ENCODE data around the gene GID8.

GID8 gene

DNA sequence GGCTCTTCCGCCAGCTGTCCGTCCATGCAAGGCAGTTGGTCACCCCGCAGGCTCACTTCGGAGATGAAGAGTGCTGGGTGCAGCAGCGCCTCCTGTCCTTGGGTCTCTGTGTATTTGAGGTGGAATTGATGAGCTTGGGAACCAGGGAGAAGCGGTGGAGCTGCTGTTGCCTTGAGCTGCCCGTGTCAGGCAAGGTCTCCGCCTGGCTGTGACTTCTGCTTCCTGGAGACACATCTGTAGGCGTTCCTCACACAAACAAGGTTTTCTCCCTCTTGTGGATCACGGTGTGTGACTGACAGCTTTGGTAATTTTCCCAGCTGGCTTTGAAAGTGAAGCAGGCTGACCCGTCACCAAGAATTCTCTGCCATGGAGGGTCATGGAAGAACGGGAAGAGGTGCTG is 12.0 kb downstream of the GID8 start:
- Histone ChIP-seq H3K4me1 (ENCODE audit: insufficient read depth, low read length) (peaks cover 22% of the 10 kb centered on the region), H3K27me3 (ENCODE audit: control insufficient read depth in 1 of 2, insufficient read depth in 2 of 2, low read length in 2 of 2) (no peaks in the 10 kb centered on the region), H3K27ac (ENCODE audit: low read depth, low read length) (no peak overlapping the region), H3K9me3 (ENCODE audit: low read length) (no peaks in the 10 kb centered on the region), H3K9ac (ENCODE audit: low read length) (no peak overlapping the region), H3K4me3 (ENCODE audit: low read depth in 1 of 2, low read length in 2 of 2) (no peak overlapping the region), H3K36me3 (ENCODE audit: insufficient read depth, low read length) (peaks cover 46% of the 10 kb centered on the region)

DNA sequence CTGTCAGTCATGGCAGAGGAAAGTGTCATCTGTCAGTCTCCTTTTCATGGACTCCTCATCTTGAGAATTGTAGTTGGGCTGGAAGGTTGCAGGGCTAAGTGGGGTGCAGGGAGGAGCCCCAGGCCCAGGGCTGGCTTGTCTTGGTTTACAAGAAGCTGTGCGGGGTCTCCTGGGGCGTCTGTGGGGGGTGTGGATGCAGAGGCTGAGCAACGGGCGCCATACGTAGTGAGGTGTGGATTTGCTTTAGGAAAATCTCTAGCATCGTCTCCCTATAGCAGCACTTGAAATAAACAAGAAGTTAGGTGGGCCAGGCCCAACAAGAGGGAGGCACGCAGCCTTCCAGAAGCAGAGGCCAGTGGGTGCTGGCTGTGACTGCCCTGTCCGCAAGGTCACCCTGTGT is 12.8 kb downstream of the GID8 start:
- Histone ChIP-seq H3K9me3 (ENCODE audit: low read length) (no peaks in the 10 kb centered on the region), H3K27me3 (ENCODE audit: control insufficient read depth in 1 of 2, insufficient read depth in 2 of 2, low read length in 2 of 2) (no peaks in the 10 kb centered on the region), H3K27ac (ENCODE audit: low read depth, low read length) (no peak overlapping the region), H3K4me3 (ENCODE audit: low read depth in 1 of 2, low read length in 2 of 2) (no peak overlapping the region), H3K9ac (ENCODE audit: low read length) (no peak overlapping the region), H3K4me1 (ENCODE audit: insufficient read depth, low read length) (peaks cover 22% of the 10 kb centered on the region), H3K36me3 (ENCODE audit: insufficient read depth, low read length) (peaks cover 38% of the 10 kb centered on the region)

DNA sequence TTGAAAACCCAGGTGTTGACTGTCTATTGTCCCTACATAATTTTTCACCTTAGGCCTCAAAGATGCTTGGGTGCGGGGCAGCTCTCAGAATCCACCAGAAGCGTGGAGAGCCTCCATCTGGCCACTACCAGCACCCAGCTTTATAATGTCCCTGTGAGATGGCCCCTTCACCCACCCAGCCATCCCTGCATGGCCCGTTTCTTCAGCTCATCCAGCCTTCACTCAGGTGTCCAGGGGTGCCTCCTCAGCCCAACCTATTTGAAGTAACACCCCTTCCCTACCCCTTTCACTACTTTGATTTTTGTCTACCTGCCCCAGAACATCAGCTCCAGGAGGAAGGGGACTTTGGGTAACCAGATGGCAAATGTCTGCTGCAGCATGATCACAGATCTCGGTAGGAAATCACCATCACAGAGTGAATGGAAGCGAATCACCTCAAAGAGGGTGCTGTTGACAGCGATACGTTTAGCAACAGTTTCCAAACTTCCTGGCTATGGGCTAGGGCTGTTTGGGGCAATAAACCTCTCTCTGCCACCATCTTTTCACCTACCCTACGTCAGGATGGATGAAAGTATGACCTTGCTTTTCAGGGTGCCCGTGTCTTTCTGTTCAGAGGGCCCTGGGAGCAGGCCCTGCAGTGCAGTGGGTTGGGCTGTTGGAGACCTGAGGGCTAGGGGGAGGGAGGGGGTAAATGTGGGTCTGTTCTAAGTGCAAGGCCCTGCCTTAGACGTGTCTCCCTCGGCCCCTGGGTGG is 13.4 kb downstream of the GID8 start:
- H3K9me3 ChIP-seq (ENCODE audit: low read length) = no peaks in the 10 kb centered on the region
- H3K4me1 ChIP-seq (ENCODE audit: insufficient read depth, low read length) = peaks cover 22% of the 10 kb centered on the region
- H3K36me3 ChIP-seq (ENCODE audit: insufficient read depth, low read length) = peaks cover 32% of the 10 kb centered on the region
- no peak overlapping the region for H3K27ac ChIP-seq (ENCODE audit: low read depth, low read length)
- no peak overlapping the region for H3K4me3 ChIP-seq (ENCODE audit: low read depth in 1 of 2, low read length in 2 of 2)
- no peak overlapping the region for H3K9ac ChIP-seq (ENCODE audit: low read length)
- no peaks in the 10 kb centered on the region for H3K27me3 ChIP-seq (ENCODE audit: control insufficient read depth in 1 of 2, insufficient read depth in 2 of 2, low read length in 2 of 2)

DNA sequence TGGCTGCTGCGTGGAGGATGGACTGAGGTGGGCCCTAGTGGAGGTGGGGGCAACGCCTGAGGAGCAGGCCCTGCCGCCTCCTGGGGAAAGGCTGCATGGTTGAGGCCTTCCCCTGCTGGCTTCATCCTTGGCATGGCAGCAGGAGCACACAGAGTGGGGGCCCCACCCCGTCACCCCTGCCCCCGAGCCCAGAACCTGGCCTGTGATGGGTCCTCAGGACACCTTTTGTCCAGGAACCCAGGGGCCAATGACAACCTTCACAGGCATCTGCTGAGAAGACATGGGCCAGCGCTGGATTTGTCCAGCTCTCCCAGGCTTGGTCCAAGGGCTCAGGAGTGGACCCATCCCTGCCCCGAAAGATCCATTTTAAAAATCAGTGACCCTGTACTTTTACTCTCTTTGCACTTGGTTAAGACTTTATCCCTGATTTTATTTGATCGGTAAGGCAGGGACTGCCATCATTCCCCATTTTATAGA is 14.0 kb downstream of the GID8 start:
- Histone ChIP-seq H3K27ac (ENCODE audit: low read depth, low read length) (peak overlapping the region; percentile 42), H3K4me3 (ENCODE audit: low read depth in 1 of 2, low read length in 2 of 2) (peak overlapping the region; percentile 26 to 35), H3K27me3 (ENCODE audit: control insufficient read depth in 1 of 2, insufficient read depth in 2 of 2, low read length in 2 of 2) (no peaks in the 10 kb centered on the region), H3K4me1 (ENCODE audit: insufficient read depth, low read length) (peaks cover 22% of the 10 kb centered on the region), H3K9me3 (ENCODE audit: low read length) (no peaks in the 10 kb centered on the region), H3K9ac (ENCODE audit: low read length) (peak overlapping the region; percentile 9), H3K36me3 (ENCODE audit: insufficient read depth, low read length) (peaks cover 26% of the 10 kb centered on the region)

DNA sequence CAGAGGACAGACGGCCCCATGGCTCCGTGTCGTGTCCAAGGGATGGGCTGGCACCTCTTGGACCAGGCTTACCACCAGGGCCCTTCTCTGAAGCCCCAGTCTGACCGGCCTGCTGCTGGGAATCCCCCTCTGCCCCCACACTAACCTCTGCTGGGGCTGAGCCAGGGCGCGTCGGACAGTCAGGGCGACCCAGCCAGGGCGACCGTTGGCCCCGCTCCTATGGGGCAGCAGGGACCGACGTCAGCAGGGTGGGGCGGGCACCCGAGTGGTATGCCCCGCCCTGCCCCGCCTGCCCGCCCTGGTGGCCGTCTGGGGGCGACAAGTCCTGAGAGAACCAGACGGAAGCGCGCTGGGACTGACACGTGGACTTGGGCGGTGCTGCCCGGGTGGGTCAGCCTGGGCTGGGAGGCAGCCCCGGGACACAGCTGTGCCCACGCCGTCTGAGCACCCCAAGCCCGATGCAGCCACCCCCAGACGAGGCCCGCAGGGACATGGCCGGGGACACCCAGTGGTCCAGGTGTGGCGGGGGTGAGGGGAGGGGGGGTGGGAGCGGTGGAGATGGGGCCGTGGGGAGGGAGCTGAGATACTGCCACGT is 14.5 kb downstream of the GID8 start, which contains the start of gene SLC17A9:
Gene SLC17A9 (plus strand): TSS at position 337 of the 595 bp plus-strand sequence. CDS start 122 bp downstream, at position 459.
- Histone ChIP-seq H3K36me3 (ENCODE audit: insufficient read depth, low read length) (peaks cover 21% of the 10 kb centered on the region), H3K4me1 (ENCODE audit: insufficient read depth, low read length) (peaks cover 22% of the 10 kb centered on the region), H3K9ac (ENCODE audit: low read length) (peak within 1 kb of the TSS; percentile 79), H3K9me3 (ENCODE audit: low read length) (no peaks in the 10 kb centered on the region), H3K27me3 (ENCODE audit: control insufficient read depth in 1 of 2, insufficient read depth in 2 of 2, low read length in 2 of 2) (no peaks in the 10 kb centered on the region), H3K4me3 (ENCODE audit: low read depth in 1 of 2, low read length in 2 of 2) (peak within 1 kb of the TSS; percentile 26 to 60), H3K27ac (ENCODE audit: low read depth, low read length) (peak within 1 kb of the TSS; percentile 80)

DNA sequence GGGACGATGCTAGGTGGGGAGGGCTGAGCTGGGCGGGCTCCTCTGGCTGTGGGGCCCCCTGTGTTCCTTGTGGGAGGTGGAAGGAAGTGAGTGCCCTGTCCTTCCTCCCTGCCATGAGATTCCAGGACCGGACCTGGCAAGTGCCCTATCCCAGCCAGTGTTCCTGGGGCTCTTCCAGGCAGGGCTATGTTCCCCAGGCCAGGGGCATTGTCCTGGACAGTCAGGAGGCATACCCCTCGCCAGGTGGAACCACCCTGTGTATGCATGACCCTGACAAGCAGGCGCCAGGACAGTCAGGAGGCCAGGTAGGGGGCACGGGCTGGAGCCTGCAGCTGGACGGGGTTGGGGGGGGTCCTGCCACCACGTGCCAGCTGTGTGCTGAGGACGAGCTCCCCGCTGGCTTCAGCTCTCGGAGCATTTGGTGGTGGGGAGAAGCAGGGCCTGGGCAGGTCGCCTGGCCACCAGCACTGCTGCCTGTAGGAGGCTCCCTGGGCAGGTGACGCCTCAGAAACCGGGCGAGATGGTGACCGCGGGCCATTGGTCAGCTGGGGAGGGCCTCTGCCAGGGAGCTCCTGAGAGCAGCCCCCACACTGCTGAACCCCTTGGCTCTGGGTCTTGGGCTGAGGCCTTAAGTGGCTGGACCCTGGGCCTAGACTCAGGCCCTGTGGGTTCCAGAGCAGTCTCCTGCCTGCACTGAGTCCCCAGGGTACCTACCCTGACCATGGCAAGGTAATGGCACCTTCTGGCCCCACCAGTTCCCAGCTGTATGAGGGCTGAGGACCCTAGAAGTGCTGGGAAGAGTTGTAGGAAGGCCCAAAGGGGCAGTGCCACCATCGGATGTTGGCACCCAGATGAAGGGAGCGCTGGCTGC is 15.3 kb downstream of the GID8 start:
- Histone ChIP-seq H3K4me3 (ENCODE audit: low read depth in 1 of 2, low read length in 2 of 2) (peak overlapping the region; percentile 15 to 60), H3K9me3 (ENCODE audit: low read length) (no peaks in the 10 kb centered on the region), H3K9ac (ENCODE audit: low read length) (peak overlapping the region; percentile 79), H3K27ac (ENCODE audit: low read depth, low read length) (peak overlapping the region; percentile 80), H3K36me3 (ENCODE audit: insufficient read depth, low read length) (peaks cover 15% of the 10 kb centered on the region), H3K4me1 (ENCODE audit: insufficient read depth, low read length) (peaks cover 22% of the 10 kb centered on the region), H3K27me3 (ENCODE audit: control insufficient read depth in 1 of 2, insufficient read depth in 2 of 2, low read length in 2 of 2) (no peaks in the 10 kb centered on the region)

DNA sequence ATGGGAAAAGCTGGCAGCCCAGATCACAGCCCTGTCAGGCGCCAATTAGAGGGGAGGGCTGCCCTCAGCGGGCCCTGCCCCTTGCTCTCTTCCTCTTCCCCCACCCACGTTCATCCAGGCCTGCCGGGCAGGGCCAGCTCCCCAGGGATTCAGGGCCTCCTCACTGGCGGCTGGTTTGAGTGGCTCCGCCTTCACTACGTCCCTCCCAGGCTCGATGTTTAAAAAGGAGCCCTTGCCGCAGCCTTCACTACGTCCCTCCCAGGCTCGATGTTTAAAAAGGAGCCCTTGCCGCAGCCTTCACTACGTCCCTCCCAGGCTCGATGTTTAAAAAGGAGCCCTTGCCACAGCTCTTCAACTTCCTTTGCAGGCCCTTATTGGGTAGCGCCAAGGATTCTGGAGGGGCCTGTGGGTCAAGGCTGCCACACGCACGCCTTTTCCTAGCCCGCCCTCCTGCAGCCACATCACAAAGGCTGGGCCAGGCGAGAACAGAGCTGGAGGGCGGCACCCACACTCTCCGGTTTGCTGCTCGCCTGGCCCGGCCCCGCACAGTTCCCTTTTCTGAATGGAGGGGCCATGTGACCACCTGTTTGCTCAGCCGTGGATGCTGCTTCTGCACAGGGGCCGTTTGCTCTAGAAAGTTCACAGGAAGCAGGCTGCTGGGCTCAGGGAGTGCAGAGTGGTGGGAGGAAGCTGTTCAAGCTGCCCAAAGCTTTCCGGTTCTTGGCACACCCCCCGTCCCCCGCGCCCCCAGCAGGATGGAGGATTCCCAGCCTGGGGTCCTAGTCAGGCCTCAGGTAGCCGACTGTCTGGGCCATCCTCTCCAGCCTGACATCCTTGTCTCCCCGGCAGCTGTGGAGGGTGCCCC is 16.1 kb downstream of the GID8 start:
- Histone ChIP-seq H3K36me3 (ENCODE audit: insufficient read depth, low read length) (peaks cover 13% of the 10 kb centered on the region), H3K27ac (ENCODE audit: low read depth, low read length) (peak overlapping the region; percentile 80), H3K4me3 (ENCODE audit: low read depth in 1 of 2, low read length in 2 of 2) (peak overlapping the region; percentile 15 to 60), H3K27me3 (ENCODE audit: control insufficient read depth in 1 of 2, insufficient read depth in 2 of 2, low read length in 2 of 2) (no peaks in the 10 kb centered on the region), H3K4me1 (ENCODE audit: insufficient read depth, low read length) (peaks cover 22% of the 10 kb centered on the region), H3K9ac (ENCODE audit: low read length) (peak overlapping the region; percentile 79), H3K9me3 (ENCODE audit: low read length) (no peaks in the 10 kb centered on the region)

DNA sequence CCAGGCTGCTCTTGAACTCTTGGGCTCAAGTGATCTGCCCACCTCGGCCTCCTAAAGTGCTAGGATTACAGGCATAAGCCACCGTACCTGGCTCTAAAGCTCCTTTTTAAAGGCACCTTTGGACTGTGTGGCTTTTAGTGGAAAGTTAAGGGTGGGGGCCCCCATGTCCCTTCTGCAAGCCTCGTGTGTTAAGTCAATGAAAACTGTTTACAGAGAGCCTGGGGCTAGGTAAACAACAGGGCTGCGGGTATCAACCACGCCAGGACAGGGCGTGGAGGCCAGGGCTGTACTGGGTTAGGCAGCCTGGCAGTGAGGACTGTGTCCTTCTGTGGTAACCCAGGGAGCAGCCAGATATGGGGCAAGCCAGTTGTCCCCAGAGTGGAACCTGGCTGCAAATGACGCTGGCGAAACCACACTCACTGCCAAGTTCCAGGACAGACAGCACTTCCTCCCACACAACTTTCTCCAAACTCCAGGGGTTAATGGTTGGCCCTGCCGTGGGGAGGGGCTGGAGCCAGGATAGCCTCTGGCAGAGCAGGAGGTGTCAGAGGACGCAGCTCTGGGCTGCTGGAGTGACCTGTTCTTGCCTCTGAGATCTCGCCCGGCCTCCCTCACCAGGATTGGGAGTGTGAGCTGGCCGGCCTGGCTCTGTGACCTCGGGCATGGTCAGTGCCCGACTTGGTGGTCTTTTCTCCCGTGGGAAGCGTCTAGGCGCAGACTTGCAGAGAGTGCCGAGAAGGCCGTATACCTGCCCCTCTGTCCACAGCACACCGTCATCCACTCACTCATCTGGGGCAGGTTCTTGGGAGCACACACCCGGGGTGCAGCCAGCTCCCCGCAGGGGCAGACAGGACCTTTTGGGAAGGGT is 17.8 kb downstream of the GID8 start:
- Histone ChIP-seq H3K4me3 (ENCODE audit: low read depth in 1 of 2, low read length in 2 of 2) (no peak overlapping the region), H3K27ac (ENCODE audit: low read depth, low read length) (no peak overlapping the region), H3K36me3 (ENCODE audit: insufficient read depth, low read length) (peaks cover 2% of the 10 kb centered on the region), H3K27me3 (ENCODE audit: control insufficient read depth in 1 of 2, insufficient read depth in 2 of 2, low read length in 2 of 2) (no peaks in the 10 kb centered on the region), H3K9ac (ENCODE audit: low read length) (no peak overlapping the region), H3K9me3 (ENCODE audit: low read length) (no peaks in the 10 kb centered on the region), H3K4me1 (ENCODE audit: insufficient read depth, low read length) (peaks cover 22% of the 10 kb centered on the region)

DNA sequence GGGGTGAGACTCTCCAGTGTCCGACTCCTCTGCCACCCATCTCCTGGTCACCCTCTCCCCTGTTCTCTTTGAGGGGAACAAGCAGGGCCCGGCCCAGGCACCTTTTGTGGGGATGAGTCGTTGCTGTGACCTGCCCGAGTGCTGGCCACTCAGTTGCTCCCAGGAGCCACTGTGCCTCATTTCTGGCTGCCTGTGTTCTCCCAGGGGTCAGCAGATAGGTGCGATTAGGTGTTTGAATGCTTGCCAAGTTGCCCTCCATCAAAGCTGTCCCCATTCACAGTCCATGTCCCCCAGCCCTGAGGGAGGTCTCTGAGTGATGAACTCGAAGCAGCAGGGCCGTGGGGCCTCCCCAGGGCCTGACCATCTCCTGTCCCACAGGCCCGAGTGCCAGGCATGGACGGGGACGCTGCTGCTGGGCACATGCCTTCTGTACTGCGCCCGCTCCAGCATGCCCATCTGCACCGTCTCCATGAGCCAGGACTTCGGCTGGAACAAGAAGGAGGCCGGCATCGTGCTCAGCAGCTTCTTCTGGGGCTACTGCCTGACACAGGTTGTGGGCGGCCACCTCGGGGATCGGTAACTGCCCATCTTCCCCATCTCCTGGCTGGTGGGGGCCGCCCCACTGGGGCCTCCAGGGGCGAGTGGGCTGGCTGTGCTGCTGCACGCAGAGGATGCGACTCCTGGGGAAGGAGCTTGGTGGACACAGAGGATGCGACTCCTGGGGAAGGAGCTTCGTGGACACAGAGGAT is 18.6 kb downstream of the GID8 start:
- Histone ChIP-seq H3K4me3 (ENCODE audit: low read depth in 1 of 2, low read length in 2 of 2) (no peak overlapping the region), H3K27ac (ENCODE audit: low read depth, low read length) (no peak overlapping the region), H3K36me3 (ENCODE audit: insufficient read depth, low read length) (no peaks in the 10 kb centered on the region), H3K27me3 (ENCODE audit: control insufficient read depth in 1 of 2, insufficient read depth in 2 of 2, low read length in 2 of 2) (no peaks in the 10 kb centered on the region), H3K9me3 (ENCODE audit: low read length) (no peaks in the 10 kb centered on the region), H3K9ac (ENCODE audit: low read length) (no peak overlapping the region), H3K4me1 (ENCODE audit: insufficient read depth, low read length) (peaks cover 22% of the 10 kb centered on the region)
